Mucosa of rectum (tissue), 2 donors: ENCODE measurements around the gene RAC2.

Experiments
- H3K27ac ChIP-seq, 2 donors: one replicate each; pipeline ENCODE4 v1.7.0; 2013; ENCODE audit warnings: inconsistent platforms in 2 of 2, low read depth in 2 of 2, low read length in 2 of 2
- H3K27me3 ChIP-seq, 2 donors: one replicate each; pipeline ENCODE4 v1.7.0; 2013; ENCODE audit warnings: low read length in 2 of 2; ENCODE audit not compliant: control insufficient read depth in 2 of 2, insufficient read depth in 2 of 2
- H3K36me3 ChIP-seq, 2 donors: one replicate each; pipeline ENCODE4 v1.7.0; 2013; ENCODE audit warnings: low read length in 2 of 2; ENCODE audit not compliant: control insufficient read depth in 2 of 2, insufficient read depth in 2 of 2
- H3K4me1 ChIP-seq, 2 donors: one replicate each; pipeline ENCODE4 v1.7.0; 2013; ENCODE audit warnings: low read length in 2 of 2, mild to moderate bottlenecking in 1 of 2; ENCODE audit not compliant: control insufficient read depth in 2 of 2, insufficient read depth in 2 of 2
- H3K4me3 ChIP-seq, 2 donors: one replicate each; pipeline ENCODE4 v1.7.0; 2013; ENCODE audit warnings: low read length in 2 of 2
- H3K9ac ChIP-seq, 2 donors: one replicate each; pipeline ENCODE4 v1.7.0; 2013; ENCODE audit warnings: low read length in 2 of 2, low read depth in 1 of 2, mild to moderate bottlenecking in 1 of 2
- H3K9me3 ChIP-seq, 2 donors: one replicate each; pipeline ENCODE4 v1.7.0; 2013; ENCODE audit warnings: low read length in 2 of 2; ENCODE audit not compliant: control insufficient read depth in 2 of 2
- donor health status: healthy.
- donor health status: Normal muscosa, but diverticular disease.

RAC2 gene

DNA sequence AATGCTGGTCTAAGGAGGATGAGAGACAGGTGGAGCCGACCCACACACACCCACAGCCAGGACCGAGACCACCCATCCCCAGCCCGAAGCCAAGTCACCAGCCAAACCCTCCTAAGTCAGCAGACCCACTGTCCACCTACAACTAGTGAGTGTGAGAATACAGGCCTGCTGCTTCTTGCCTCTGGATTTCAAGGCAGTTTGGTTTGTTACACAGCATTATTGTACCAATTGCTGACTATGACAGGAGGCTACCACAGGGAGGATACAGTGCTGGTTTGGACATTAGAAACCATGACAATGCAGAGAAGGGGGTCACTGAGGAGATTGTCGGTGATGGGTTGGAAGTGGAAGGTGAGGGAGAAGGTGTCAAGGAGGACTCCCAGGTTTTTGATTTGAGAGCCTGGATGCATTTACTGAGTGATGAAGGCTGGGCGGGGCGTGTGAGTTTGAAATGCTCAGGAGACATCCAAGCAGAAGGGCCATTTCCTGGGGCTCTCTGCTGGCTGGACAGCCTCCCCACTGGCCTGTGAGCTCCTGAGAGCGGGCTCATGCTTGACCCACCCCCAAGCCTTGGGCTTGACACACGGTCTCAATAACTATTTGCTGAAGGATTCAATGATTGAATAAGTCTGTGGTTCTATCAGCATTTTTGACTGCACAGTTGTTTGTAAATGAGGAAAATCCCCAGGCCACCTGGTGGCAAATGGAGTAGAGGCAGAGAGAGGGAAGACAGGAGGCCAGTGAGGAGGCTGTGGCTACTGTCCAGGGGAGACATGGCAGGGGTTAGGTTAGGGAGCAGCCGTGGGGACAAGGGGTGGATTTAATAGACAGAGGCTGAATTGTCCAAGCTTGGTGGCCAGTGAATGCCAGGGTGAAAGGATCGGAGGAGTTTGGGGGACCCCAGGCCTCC is 22.4 kb downstream of the RAC2 start:
- Histone ChIP-seq H3K36me3 (peaks cover 0 to 2% of the 10 kb centered on the region in 2 donors), H3K27me3 (no peaks in the 10 kb centered on the region), H3K27ac (peak overlapping the region in 1 of 2 donors; percentile 75), H3K4me1 (peaks cover 4 to 16% of the 10 kb centered on the region in 2 donors), H3K9ac (no peak overlapping the region), H3K4me3 (no peak overlapping the region), H3K9me3 (no peaks in the 10 kb centered on the region)

DNA sequence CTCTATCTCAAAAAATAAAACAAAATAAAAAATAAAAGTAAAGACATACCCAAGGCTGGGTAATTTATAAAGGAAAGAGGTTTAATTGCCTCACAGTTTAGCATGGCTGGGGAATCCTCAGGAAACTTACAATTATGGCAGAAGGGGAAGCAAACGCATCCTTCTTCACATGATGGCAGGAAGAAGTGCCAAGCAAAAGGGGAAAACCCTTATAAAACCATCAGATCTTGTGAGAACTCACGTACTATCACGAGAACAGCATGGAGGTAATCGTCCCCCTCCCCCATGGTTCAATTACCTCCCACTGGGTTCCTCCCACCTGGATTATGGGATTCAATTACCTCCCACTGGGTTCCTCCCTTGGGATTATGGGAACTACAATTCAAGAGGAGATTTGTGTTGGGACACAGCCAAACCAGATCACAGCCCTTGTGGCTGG is 23.5 kb downstream of the RAC2 start:
- H3K27ac ChIP-seq: peak overlapping the region in 1 of 2 donors; percentile 56
- H3K9me3 ChIP-seq: no peaks in the 10 kb centered on the region
- H3K36me3 ChIP-seq: no peaks in the 10 kb centered on the region
- no peaks in the 10 kb centered on the region for H3K27me3 ChIP-seq
- H3K9ac ChIP-seq: no peak overlapping the region
- H3K4me1 ChIP-seq: peaks cover 4 to 16% of the 10 kb centered on the region in 2 donors
- H3K4me3 ChIP-seq: no peak overlapping the region

- H3K9ac ChIP-seq: peak overlapping the region in 1 of 2 donors; percentile 28
- no peaks in the 10 kb centered on the region for H3K9me3 ChIP-seq
- H3K36me3 ChIP-seq: no peaks in the 10 kb centered on the region
- no peaks in the 10 kb centered on the region for H3K27me3 ChIP-seq
- H3K27ac ChIP-seq: peak overlapping the region; percentile 66 to 80
- H3K4me3 ChIP-seq: peak overlapping the region in 1 of 2 donors; percentile 14
- H3K4me1 ChIP-seq: peaks cover 4 to 16% of the 10 kb centered on the region in 2 donors
Measured at GRCh38 chr22:37219533-37219932, 24.5 kb downstream of the RAC2 start.

GRCh38 chr22:37218771-37219411 is 25.2 kb downstream of the RAC2 start:
- Histone ChIP-seq H3K4me3 (peak overlapping the region in 1 of 2 donors; percentile 14), H3K4me1 (peaks cover 4 to 10% of the 10 kb centered on the region in 2 donors), H3K9ac (peak overlapping the region in 1 of 2 donors; percentile 28), H3K27me3 (no peaks in the 10 kb centered on the region), H3K27ac (peak overlapping the region; percentile 66 to 80), H3K36me3 (no peaks in the 10 kb centered on the region), H3K9me3 (no peaks in the 10 kb centered on the region)

- no peak overlapping the region for H3K4me3 ChIP-seq
- H3K36me3 ChIP-seq: no peaks in the 10 kb centered on the region
- no peak overlapping the region for H3K9ac ChIP-seq
- peaks cover 0 to 8% of the 10 kb centered on the region in 2 donors for H3K4me1 ChIP-seq
- no peaks in the 10 kb centered on the region for H3K9me3 ChIP-seq
- H3K27ac ChIP-seq: peak overlapping the region in 1 of 2 donors; percentile 77
- H3K27me3 ChIP-seq: no peaks in the 10 kb centered on the region
Measured at GRCh38 chr22:37218399-37218770, 25.7 kb downstream of the RAC2 start.

GRCh38 chr22:37215890-37216289 is 28.2 kb downstream of the RAC2 start:
- Histone ChIP-seq H3K27me3 (no peaks in the 10 kb centered on the region), H3K27ac (no peak overlapping the region), H3K9ac (no peak overlapping the region), H3K9me3 (no peaks in the 10 kb centered on the region), H3K4me3 (no peak overlapping the region), H3K36me3 (no peaks in the 10 kb centered on the region), H3K4me1 (peaks cover 0 to 5% of the 10 kb centered on the region in 2 donors)

- Histone ChIP-seq H3K27me3 (no peaks in the 10 kb centered on the region), H3K4me1 (no peaks in the 10 kb centered on the region), H3K36me3 (no peaks in the 10 kb centered on the region), H3K27ac (no peak overlapping the region), H3K4me3 (no peak overlapping the region), H3K9ac (no peak overlapping the region), H3K9me3 (no peaks in the 10 kb centered on the region)
Measured at GRCh38 chr22:37214731-37215030, 29.4 kb downstream of the RAC2 start.

DNA sequence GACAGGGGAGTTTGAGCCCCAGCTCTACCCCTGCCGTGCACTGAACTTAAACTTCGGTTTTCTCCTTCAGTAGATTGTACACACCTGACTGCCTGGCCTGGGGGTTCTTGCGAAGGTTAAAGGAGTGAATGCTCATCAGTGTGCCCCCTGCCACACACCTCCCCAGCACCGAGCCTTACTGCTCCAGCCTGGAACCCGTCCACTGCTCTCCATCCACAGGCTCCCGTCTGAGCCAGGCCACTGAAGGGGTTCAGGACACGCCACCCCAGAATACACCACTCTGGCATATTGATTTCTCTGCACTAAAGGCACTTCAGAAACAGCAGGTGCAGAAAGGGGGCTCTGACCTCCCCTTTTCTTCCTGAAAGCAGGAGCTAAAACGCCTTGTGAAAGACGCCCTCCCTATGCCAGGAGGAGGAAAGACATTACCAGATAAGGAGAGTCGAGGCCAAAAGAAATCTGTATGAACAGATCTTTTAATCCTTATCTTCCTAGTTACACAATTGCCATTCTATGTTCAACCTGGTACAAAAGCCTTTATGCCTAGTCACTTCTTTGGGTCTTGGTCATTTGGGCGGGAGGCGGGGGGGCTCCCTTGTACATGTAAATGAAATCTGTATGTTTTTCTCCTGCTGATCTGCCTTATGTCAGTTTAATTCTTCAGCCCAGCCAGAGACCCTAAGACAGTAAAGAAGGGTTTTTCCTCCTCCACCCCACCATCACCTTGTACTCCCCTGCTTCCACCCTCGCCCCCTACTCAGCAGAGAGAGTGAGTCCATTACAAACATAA is 29.9 kb downstream of the RAC2 start:
- H3K27me3 ChIP-seq: no peaks in the 10 kb centered on the region
- H3K36me3 ChIP-seq: no peaks in the 10 kb centered on the region

GRCh38 chr22:37213218-37213855 is 30.7 kb downstream of the RAC2 start:
- no peak overlapping the region for H3K9ac ChIP-seq
- H3K27ac ChIP-seq: no peak overlapping the region
- H3K36me3 ChIP-seq: no peaks in the 10 kb centered on the region
- H3K4me1 ChIP-seq: no peaks in the 10 kb centered on the region
- no peaks in the 10 kb centered on the region for H3K27me3 ChIP-seq
- H3K9me3 ChIP-seq: no peaks in the 10 kb centered on the region
- H3K4me3 ChIP-seq: no peak overlapping the region

More for the DNA sequence above, 29.9 kb downstream of the RAC2 start:
- no peak overlapping the region for H3K27ac ChIP-seq
- H3K4me1 ChIP-seq: no peaks in the 10 kb centered on the region
- H3K9ac ChIP-seq: no peak overlapping the region
- no peaks in the 10 kb centered on the region for H3K9me3 ChIP-seq
- H3K4me3 ChIP-seq: no peak overlapping the region
